K562 (cell line): Measurements from ENCODE around the gene PHC3. TPM values are rescaled to one million over a fixed set of nuclear protein-coding genes. Genes with fewer than 3 reads are reported as not detected.

ENCODE experiments used
- BCOR ChIP-seq: fragments of 450-650 bp; IDR thresholded peaks from 2 replicates; pipeline ENCODE4 v1.6.1; 2016
- CBX1 ChIP-seq: sonication (generic); IDR thresholded peaks from 2 replicates; pipeline ENCODE4 v1.6.1; 2016; ENCODE audit warnings: antibody characterized with exemption, low read depth, mild to moderate bottlenecking
- CBX5 ChIP-seq: IDR thresholded peaks from 2 replicates; pipeline ENCODE4 v1.6.1; 2014; ENCODE audit warnings: low read depth, borderline replicate concordance
- HNRNPL ChIP-seq: fragments of 200-400 bp; formaldehyde crosslinking; IDR thresholded peaks from 2 replicates; pipeline ENCODE4 v1.6.1; 2017; ENCODE audit warnings: low read depth, mild to moderate bottlenecking, low read length
- KDM2B ChIP-seq: fragments of 250-450 bp; sonication (Bioruptor Pico); IDR thresholded peaks from 2 replicates; pipeline ENCODE4 v1.8.0; 2021; ENCODE audit warnings: mild to moderate bottlenecking, moderate library complexity
- NFE2L1 ChIP-seq: fragments of 450-650 bp; IDR thresholded peaks from 2 replicates; pipeline ENCODE4 v1.6.1; 2016; ENCODE audit warnings: missing genetic modification characterization, low read depth, mild to moderate bottlenecking, missing compliant biosample characterization, moderate library complexity, borderline replicate concordance
- NFYB ChIP-seq: IDR thresholded peaks from 2 replicates; pipeline ENCODE4 v1.6.1; 2011; ENCODE audit warnings: mild to moderate bottlenecking, moderate library complexity; ENCODE audit not compliant: insufficient read length; ENCODE audit errors: extremely low read depth
- NR2C1 ChIP-seq, 2 experiments: fragments of 450-650 bp; IDR thresholded peaks; 2 replicates each; pipeline ENCODE4 v1.6.1; 2017; ENCODE audit warnings: mild to moderate bottlenecking in 2 of 2, antibody characterized with exemption in 1 of 2, inconsistent platforms in 1 of 2, missing compliant biosample characterization in 1 of 2, missing genetic modification characterization in 1 of 2
- TCFL5 ChIP-seq: fragments of 250-450 bp; sonication (Bioruptor Pico); conservative IDR thresholded peaks from 2 replicates; pipeline ENCODE4 v1.6.1; 2021; ENCODE audit warnings: mild to moderate bottlenecking, moderate library complexity, matching md5 sums
- U2AF1 ChIP-seq: fragments of 200-400 bp; formaldehyde crosslinking; optimal IDR thresholded peaks from 2 replicates; pipeline ENCODE3; 2017; ENCODE audit warnings: mild to moderate bottlenecking, low read depth, low read length, moderate library complexity
- XRCC5 ChIP-seq: fragments of 200-400 bp; formaldehyde crosslinking; IDR thresholded peaks from 2 replicates; pipeline ENCODE4 v1.6.1; 2017; ENCODE audit warnings: low read depth, mild to moderate bottlenecking, low read length
- ZBTB8A ChIP-seq: fragments of 450-650 bp; IDR thresholded peaks from 2 replicates; pipeline ENCODE4 v1.6.1; 2018; ENCODE audit warnings: mild to moderate bottlenecking, moderate library complexity; ENCODE audit not compliant: partially characterized antibody
- ZNF764 ChIP-seq: fragments of 250-450 bp; sonication (Bioruptor Pico); IDR thresholded peaks from 2 replicates; pipeline ENCODE4 v1.4.0; 2020; ENCODE audit warnings: low read depth, mild to moderate bottlenecking, moderate library complexity
- polyA plus RNA-seq, 8 experiments: library from polyadenylated mRNA; depleted of rRNA in 4 of 8; stranded (reverse) in 5 of 8; unstranded in 3 of 8; fragments of >200 nt; fragmentation: Nextera tagmentation in 2 of 8; fragmentation: Illumina TruSeq in 1 of 8; extraction: Ambion mirVana in 2 of 8; extraction: Trizol in 1 of 8; gene quantifications; 2 replicates each; pipeline versions ENCODE4 v1.2.1 to v1.2.3, GENCODE V29; 2011 to 2014; ENCODE audit warnings: inconsistent platforms in 1 of 8, missing spikeins in 1 of 8
- total RNA-seq, 7 experiments: library from RNA; depleted of rRNA in 6 of 7; stranded (reverse); fragments of >200 nt in 6 of 7; fragmentation: Illumina TruSeq in 2 of 7; extraction: Trizol in 2 of 7; gene quantifications; 2 replicates each; pipeline versions ENCODE4 v1.2.1 to v1.2.3, GENCODE V29; 2011 to 2021; ENCODE audit warnings: low replicate concordance in 1 of 7
- TF ChIP-seq, protein P1 (sequence below), 2 experiments: fragments of 450-650 bp in 1 of 2; sonication (generic) in 1 of 2; formaldehyde crosslinking in 1 of 2; IDR thresholded peaks; 2 replicates each; pipeline versions ENCODE4 v1.7.1 to v1.9.0; 2016 to 2022; ENCODE audit warnings: inconsistent platforms in 1 of 2, mild to moderate bottlenecking in 1 of 2, missing genetic modification reagents in 1 of 2
- TF ChIP-seq, protein P2 (sequence below): fragments of 200-800 bp; sonication (Bioruptor generic); IDR thresholded peaks from 2 replicates; pipeline ENCODE4 v1.6.1; 2016; ENCODE audit warnings: missing genetic modification characterization, missing compliant biosample characterization

PHC3 gene
- total and polyA plus RNA-seq, 9 of the 15 experiments (the other 6 are each of a cell fraction or from before 2014, with no cell fraction given): 3.1 to 21.6 (median 10.5) TPM

DNA sequence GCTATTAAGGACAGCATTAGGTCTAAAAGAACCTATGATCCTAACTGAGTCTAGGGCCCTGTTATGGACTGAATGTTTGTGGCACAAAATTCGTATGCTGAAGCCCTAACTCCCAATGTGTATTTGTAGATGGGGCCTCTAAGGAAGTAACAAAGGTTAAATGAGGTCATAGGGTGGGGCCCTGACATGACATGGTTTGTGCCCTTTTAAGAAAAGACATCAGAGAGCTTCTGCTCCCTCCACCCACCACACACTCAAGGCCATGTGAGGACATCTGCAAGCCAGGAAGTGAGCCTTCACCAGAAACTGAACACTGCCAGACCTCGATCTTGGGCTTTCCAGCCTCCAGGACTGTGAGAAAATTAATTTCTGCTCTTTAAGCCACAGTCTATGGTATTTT lies 49.2 kb downstream of the PHC3 start (continued):
- TF ChIP-seq, protein P1, sequence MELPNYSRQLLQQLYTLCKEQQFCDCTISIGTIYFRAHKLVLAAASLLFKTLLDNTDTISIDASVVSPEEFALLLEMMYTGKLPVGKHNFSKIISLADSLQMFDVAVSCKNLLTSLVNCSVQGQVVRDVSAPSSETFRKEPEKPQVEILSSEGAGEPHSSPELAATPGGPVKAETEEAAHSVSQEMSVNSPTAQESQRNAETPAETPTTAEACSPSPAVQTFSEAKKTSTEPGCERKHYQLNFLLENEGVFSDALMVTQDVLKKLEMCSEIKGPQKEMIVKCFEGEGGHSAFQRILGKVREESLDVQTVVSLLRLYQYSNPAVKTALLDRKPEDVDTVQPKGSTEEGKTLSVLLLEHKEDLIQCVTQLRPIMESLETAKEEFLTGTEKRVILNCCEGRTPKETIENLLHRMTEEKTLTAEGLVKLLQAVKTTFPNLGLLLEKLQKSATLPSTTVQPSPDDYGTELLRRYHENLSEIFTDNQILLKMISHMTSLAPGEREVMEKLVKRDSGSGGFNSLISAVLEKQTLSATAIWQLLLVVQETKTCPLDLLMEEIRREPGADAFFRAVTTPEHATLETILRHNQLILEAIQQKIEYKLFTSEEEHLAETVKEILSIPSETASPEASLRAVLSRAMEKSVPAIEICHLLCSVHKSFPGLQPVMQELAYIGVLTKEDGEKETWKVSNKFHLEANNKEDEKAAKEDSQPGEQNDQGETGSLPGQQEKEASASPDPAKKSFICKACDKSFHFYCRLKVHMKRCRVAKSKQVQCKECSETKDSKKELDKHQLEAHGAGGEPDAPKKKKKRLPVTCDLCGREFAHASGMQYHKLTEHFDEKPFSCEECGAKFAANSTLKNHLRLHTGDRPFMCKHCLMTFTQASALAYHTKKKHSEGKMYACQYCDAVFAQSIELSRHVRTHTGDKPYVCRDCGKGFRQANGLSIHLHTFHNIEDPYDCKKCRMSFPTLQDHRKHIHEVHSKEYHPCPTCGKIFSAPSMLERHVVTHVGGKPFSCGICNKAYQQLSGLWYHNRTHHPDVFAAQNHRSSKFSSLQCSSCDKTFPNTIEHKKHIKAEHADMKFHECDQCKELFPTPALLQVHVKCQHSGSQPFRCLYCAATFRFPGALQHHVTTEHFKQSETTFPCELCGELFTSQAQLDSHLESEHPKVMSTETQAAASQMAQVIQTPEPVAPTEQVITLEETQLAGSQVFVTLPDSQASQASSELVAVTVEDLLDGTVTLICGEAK (IDR thresholded peaks at IDR 0.05): no peak
- TF ChIP-seq, protein P1 (CRISPR knock-in tag; IDR thresholded peaks at IDR 0.05): no peak
- TF ChIP-seq CBX1: no peak
- no peak for TF ChIP-seq XRCC5
- no peak for TF ChIP-seq BCOR
- TF ChIP-seq, protein P2, sequence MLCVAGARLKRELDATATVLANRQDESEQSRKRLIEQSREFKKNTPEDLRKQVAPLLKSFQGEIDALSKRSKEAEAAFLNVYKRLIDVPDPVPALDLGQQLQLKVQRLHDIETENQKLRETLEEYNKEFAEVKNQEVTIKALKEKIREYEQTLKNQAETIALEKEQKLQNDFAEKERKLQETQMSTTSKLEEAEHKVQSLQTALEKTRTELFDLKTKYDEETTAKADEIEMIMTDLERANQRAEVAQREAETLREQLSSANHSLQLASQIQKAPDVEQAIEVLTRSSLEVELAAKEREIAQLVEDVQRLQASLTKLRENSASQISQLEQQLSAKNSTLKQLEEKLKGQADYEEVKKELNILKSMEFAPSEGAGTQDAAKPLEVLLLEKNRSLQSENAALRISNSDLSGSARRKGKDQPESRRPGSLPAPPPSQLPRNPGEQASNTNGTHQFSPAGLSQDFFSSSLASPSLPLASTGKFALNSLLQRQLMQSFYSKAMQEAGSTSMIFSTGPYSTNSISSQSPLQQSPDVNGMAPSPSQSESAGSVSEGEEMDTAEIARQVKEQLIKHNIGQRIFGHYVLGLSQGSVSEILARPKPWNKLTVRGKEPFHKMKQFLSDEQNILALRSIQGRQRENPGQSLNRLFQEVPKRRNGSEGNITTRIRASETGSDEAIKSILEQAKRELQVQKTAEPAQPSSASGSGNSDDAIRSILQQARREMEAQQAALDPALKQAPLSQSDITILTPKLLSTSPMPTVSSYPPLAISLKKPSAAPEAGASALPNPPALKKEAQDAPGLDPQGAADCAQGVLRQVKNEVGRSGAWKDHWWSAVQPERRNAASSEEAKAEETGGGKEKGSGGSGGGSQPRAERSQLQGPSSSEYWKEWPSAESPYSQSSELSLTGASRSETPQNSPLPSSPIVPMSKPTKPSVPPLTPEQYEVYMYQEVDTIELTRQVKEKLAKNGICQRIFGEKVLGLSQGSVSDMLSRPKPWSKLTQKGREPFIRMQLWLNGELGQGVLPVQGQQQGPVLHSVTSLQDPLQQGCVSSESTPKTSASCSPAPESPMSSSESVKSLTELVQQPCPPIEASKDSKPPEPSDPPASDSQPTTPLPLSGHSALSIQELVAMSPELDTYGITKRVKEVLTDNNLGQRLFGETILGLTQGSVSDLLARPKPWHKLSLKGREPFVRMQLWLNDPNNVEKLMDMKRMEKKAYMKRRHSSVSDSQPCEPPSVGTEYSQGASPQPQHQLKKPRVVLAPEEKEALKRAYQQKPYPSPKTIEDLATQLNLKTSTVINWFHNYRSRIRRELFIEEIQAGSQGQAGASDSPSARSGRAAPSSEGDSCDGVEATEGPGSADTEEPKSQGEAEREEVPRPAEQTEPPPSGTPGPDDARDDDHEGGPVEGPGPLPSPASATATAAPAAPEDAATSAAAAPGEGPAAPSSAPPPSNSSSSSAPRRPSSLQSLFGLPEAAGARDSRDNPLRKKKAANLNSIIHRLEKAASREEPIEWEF (CRISPR knock-in tag): no peak
- TF ChIP-seq NR2C1 (IDR thresholded peaks at IDR 0.05): peak; percentile 61
- TF ChIP-seq NR2C1 (tag; IDR thresholded peaks at IDR 0.05): peak; percentile 68
- no peak for TF ChIP-seq U2AF1
- no peak for TF ChIP-seq NFYB
- no peak for TF ChIP-seq ZNF764 (CRISPR knock-in tag)
- TF ChIP-seq NFE2L1 (tag): no peak
- TF ChIP-seq TCFL5 (CRISPR knock-in tag): no peak
- TF ChIP-seq HNRNPL: no peak
- no peak for TF ChIP-seq CBX5
- TF ChIP-seq ZBTB8A: no peak
- no peak for TF ChIP-seq KDM2B (CRISPR knock-in tag)
